Mononuclear cell (primary cell): ENCODE measurements around the gene CYSLTR2. TPM values are rescaled to one million over a fixed set of nuclear protein-coding genes. Genes with fewer than 3 reads are reported as not detected.

ENCODE experiments used
- H3K27me3 ChIP-seq: 2 replicates; pipeline ENCODE4 v1.6.0; 2011; ENCODE audit warnings: low read length, control low read depth; ENCODE audit not compliant: insufficient read depth
- H3K4me1 ChIP-seq: 2 replicates; pipeline ENCODE4 v1.5.1; 2011; ENCODE audit warnings: mild to moderate bottlenecking, low read length, control low read depth; ENCODE audit not compliant: insufficient read depth
- H3K4me3 ChIP-seq: 2 replicates; pipeline ENCODE4 v1.5.1; 2011; ENCODE audit warnings: mild to moderate bottlenecking, low read length, moderate library complexity
- H3K9me3 ChIP-seq: 2 replicates; pipeline ENCODE4 v1.5.1; 2011; ENCODE audit warnings: low read depth, mild to moderate bottlenecking, control low read depth, low read length
- total RNA-seq: library from RNA; depleted of rRNA; stranded (reverse); fragments of >200 nt; gene quantifications from one replicate; pipeline ENCODE4 v1.2.3, GENCODE V29; 2012

The CYSLTR2 gene
- total RNA-seq, 1 donor = 4.7 TPM

DNA sequence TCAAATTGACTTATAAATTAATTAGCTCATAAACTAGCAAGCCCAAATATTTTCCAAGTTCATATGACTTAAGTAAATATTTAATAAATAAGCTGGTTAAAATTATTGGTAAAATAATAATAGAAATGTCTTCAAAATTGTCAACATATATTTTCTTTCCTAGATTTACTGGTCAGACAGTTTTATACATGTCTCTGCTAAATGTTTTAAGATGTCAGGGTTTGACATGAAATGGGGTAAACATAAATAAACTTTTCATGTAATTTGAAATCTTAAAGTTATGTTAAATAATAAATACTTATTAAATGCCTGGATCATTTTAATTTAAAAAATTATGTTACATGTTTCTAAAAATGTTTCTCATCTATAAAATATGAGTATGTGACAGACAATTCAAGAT is 18.3 kb upstream of the CYSLTR2 start:
- Histone ChIP-seq H3K4me3 (no peak overlapping the region), H3K4me1 (no peaks in the 10 kb centered on the region), H3K27me3 (no peaks in the 10 kb centered on the region), H3K9me3 (peaks cover 4% of the 10 kb centered on the region)

DNA sequence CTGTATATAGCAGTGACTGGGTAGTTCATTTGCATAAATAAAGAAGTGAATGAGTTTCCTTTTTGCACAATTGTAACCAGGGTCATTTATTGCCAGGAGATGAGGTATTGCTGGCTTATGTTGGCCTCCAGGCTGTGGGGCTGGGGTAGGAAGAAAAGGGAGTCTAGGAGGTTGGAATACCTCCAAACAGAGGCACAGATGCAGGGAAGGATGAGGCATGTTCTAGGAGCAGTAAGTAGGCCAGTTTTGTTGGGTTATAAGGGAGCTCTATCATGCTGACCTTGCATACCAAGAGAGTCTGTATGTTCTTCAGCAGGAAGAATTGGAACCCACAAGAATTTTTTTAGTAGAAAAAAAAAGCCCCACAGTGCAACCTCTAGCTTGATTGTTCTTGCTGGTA is 17.2 kb upstream of the CYSLTR2 start:
- Histone ChIP-seq H3K4me1 (no peaks in the 10 kb centered on the region), H3K9me3 (peaks cover 4% of the 10 kb centered on the region), H3K27me3 (no peaks in the 10 kb centered on the region), H3K4me3 (no peak overlapping the region)

DNA sequence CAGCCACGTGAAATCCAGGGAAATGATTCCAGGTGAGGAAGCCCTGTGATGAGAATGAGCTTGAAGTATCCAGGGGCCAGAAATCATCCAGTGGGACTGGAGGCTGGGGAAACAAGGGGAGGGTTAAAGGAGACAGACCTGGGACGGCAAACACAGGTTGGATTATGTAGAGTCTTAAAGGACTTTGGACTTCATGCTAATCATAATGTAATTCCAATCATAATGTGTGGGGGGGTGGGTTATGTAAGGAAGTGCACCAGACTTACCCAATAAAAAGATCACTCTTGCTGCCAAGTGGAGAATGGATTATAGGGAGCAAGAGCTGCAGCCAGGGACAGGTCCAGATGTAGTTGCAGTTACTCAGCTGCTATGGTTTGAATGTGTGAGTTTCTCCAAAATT is 16.1 kb upstream of the CYSLTR2 start:
- H3K27me3 ChIP-seq = no peaks in the 10 kb centered on the region
- no peak overlapping the region for H3K4me3 ChIP-seq
- peaks cover 4% of the 10 kb centered on the region for H3K9me3 ChIP-seq
- no peaks in the 10 kb centered on the region for H3K4me1 ChIP-seq

DNA sequence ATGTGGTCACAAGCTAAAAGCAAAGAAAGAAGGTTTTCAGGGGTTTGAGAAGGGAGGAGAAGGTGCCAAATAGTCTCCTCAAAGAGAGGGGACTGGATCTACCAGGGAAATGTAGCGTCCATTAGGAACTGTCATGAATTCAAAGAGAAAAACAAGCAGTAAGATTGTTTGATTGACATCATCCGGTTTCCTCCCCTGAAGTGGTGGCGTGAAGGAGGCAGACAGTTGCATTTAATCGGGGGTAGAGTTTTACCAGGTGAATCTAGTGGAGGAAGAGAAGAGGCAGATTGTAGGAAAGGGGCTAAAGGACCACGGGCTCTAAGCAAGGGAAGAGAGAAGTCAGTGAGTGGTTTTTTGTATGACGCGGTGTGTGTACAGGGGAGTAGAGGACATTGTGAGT is 13.0 kb upstream of the CYSLTR2 start:
- no peak overlapping the region for H3K4me3 ChIP-seq
- H3K9me3 ChIP-seq = peaks cover 4% of the 10 kb centered on the region
- H3K27me3 ChIP-seq = no peaks in the 10 kb centered on the region
- H3K4me1 ChIP-seq = no peaks in the 10 kb centered on the region

DNA sequence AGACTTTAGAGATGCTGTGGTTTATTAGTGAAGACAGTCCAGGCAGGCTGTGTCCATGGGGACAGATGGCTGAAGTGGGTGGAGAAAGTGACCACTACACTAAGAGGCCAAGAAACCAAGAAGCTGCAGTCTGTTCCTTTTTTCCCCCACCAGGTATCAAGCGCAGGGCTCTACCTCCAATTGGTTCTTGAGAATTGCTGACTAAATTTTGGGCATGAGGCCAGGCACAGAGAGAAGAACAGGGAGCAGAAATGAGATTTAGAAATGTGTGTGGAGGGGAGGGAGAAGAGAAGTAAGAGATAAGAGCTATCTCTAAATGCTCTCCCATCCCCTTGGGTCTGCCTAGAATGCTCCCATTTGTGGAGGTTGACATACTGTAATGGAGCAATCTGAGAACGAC is 12.3 kb upstream of the CYSLTR2 start:
- no peaks in the 10 kb centered on the region for H3K4me1 ChIP-seq
- H3K9me3 ChIP-seq = no peaks in the 10 kb centered on the region

DNA sequence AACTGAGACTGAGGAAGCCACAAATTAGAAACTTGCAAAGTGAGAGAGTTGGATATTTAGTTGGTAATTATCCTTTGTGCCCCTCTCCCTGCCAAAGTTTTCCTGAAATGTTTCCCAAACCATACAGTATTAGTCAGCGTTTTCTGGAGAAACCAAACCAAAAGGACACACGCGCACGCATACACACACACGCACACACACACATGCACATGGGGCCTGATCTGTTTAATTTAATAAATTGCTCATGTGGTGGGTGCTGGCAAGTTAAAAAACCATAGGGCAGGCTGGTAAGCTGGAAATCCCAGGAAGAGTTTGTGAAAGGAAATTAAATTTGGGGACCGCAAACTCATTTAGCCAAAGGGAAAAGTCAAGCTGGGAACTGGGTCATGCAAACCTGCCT is 11.7 kb upstream of the CYSLTR2 start:
- Histone ChIP-seq H3K4me3 (no peak overlapping the region), H3K9me3 (no peaks in the 10 kb centered on the region), H3K4me1 (no peaks in the 10 kb centered on the region), H3K27me3 (no peaks in the 10 kb centered on the region)

More for the DNA sequence above, 12.3 kb upstream of the CYSLTR2 start:
- H3K27me3 ChIP-seq = no peaks in the 10 kb centered on the region
- H3K4me3 ChIP-seq = no peak overlapping the region

DNA sequence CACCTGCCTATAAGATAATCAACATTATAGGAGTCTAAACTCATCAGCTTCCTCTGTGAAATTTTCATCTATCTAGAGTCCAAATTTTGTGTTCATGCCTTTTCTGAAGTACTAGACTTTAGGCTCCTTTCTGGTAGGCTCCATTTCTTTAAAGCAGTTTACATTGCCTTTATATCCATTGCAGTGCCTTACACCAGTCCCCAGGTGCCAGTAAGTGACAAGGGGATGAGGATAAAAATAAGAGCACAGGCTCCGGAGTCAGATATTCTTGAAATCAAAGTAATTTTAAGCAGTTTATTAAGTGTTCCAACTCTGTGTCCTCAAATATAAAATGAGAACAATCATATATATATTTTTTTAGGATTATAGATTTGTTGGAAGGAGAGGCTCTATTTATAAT is 10.6 kb upstream of the CYSLTR2 start:
- Histone ChIP-seq H3K27me3 (no peaks in the 10 kb centered on the region), H3K4me1 (no peaks in the 10 kb centered on the region), H3K9me3 (no peaks in the 10 kb centered on the region), H3K4me3 (no peak overlapping the region)

DNA sequence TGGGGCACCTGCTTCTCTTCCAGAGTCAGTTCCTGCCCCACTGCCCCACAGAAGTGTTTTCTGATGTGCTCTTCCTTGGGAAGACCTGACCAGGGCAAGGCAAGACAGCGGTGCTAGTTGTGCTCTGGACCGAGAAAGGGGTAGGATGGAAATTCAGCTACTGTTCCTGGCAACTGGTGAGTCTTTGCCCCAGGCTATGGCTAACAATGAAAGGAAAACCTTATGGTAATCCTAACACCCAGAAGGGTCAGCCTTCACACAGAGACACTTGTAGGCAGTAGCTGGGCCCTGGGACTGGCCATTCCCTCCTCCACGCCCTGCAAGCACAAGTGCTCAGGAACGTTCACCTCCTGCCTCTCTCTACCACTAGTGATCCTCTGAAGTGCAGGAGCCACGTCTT is 9.6 kb upstream of the CYSLTR2 start:
- peaks cover 4% of the 10 kb centered on the region for H3K4me1 ChIP-seq
- no peaks in the 10 kb centered on the region for H3K27me3 ChIP-seq
- no peaks in the 10 kb centered on the region for H3K9me3 ChIP-seq
- H3K4me3 ChIP-seq = no peak overlapping the region

DNA sequence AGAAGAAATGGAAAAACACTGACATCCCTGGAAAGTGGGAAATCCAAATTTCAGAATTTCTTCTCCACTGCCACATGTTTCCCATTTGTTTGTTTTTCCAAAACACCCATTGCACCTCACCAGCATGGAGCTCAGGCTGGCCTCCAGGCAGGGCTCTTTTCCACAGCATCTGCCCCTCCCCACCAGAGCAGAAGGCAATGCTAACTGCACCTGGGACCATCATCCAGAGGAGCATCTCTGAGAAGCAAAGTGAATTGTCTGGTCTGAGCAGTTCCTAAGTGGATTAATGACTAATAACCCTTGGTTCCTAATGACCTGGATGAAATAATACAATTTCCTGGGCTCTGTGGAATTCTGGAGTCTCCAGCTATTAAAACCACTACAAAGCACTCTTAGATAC is 8.8 kb upstream of the CYSLTR2 start:
- no peaks in the 10 kb centered on the region for H3K27me3 ChIP-seq
- H3K9me3 ChIP-seq = no peaks in the 10 kb centered on the region
- H3K4me1 ChIP-seq = peaks cover 4% of the 10 kb centered on the region
- no peak overlapping the region for H3K4me3 ChIP-seq

DNA sequence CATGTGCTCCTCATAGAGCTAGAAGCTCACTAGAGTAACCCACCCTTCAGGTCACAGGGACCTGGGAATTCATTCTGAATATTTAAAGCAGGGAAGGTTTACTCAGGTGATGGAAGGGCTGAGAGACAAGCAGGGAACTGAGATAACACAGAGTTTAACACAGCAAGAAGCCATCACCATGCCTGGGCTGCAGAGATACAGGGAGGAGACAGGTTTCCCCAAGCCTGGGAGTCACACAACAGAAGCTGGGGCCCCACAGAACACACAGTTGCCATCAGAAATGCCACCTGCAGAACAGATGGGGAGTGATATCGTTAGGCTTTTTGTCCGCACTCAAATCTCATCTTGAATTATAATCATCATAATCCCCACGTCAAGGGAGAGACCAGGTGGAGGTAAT is 7.9 kb upstream of the CYSLTR2 start:
- H3K4me1 ChIP-seq = peaks cover 4% of the 10 kb centered on the region
- H3K27me3 ChIP-seq = no peaks in the 10 kb centered on the region
- no peaks in the 10 kb centered on the region for H3K9me3 ChIP-seq
- no peak overlapping the region for H3K4me3 ChIP-seq

DNA sequence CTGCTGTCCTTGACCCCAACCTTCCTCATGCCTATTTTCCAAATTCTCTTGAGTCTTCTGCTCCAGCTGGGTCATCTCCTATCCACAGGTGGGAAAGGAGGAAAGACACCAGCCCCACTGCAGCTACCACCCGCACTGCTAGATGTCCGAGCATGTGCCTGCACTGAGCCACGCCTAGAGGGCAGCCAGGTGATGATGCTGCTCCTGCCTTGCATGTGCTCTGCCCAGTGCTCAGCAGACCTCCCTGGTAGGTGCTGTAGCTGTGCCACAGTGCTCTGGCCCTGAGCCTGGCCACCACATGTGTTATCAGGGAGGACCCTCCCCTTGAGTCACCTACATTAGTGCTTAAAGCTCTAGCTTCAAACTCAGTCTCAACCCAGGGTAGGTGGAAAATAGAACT is 6.9 kb upstream of the CYSLTR2 start:
- Histone ChIP-seq H3K27me3 (no peaks in the 10 kb centered on the region), H3K9me3 (no peaks in the 10 kb centered on the region), H3K4me1 (peaks cover 4% of the 10 kb centered on the region), H3K4me3 (no peak overlapping the region)

DNA sequence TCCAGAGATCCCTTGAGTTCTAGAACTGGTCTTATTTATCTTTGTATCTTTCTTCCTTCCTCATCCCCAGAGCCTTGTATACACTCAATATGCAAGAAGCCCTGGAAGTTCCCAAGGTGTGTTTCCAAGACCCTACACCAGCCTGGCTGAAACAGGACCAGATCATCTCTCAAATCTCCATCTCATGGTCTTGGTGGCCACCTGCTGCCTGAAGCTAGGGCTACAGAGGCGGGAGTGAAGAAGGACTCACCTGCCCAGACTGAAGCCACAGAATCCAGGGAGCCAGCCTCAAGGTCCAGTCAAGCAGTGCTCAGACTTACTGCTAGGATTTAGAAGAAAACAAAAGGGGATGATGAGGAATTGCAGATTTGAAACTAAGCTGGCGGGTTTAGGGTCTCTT is 6.1 kb upstream of the CYSLTR2 start:
- H3K4me3 ChIP-seq = no peak overlapping the region
- H3K27me3 ChIP-seq = no peaks in the 10 kb centered on the region
- no peaks in the 10 kb centered on the region for H3K9me3 ChIP-seq
- peaks cover 4% of the 10 kb centered on the region for H3K4me1 ChIP-seq

DNA sequence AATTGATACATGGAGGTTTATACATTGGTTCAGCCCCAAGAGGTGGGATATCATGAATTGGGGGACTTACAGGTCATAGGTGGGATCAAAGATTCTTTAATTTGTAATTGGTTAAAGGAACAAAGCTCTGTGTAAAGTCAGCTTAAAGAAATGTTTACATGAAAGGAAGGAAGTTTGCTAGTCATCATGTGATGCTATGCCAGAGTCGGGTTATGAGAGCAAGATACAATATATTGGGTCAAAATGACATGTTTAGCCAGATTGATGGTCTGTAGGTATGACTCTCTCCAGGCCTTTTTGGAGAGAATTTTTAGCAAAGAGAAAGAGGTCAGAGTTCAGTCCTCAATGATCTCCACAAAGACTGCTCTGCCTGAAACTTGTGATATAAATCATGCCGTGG is 5.3 kb upstream of the CYSLTR2 start:
- Histone ChIP-seq H3K4me1 (peaks cover 12% of the 10 kb centered on the region), H3K27me3 (no peaks in the 10 kb centered on the region), H3K9me3 (no peaks in the 10 kb centered on the region), H3K4me3 (no peak overlapping the region)

DNA sequence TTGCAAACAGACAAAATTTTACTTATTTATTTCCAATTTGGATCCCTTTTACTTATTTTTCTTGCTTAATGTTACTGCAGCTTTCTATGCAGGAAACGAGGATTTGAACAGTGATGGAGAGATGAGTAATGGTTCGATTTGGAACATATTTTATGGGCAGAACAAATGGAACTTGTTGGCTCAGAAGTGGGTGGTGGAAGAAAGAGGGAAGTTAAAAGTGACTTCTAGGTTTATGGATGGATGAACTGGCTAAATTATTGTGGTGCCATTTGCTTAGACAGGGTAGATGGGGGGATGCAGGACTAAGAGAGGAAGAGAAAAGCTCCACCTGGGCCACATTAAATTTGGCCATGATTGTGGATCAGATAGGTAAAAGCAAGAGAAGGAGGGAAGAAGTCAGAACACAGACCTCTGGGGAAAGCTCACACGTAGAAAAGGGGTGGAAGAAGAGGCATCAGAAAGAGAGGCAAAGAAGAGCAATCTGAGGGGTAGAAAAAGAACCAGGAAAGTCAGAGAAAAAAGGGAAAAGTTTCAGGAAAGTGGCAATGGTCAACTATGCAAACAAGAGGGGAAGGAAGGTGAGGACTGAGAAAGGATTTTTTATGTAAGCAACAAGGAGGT is 768 bp upstream of the CYSLTR2 start:
- no peak overlapping the region for H3K4me3 ChIP-seq
- no peaks in the 10 kb centered on the region for H3K9me3 ChIP-seq
- H3K27me3 ChIP-seq = no peaks in the 10 kb centered on the region
- peaks cover 36% of the 10 kb centered on the region for H3K4me1 ChIP-seq

DNA sequence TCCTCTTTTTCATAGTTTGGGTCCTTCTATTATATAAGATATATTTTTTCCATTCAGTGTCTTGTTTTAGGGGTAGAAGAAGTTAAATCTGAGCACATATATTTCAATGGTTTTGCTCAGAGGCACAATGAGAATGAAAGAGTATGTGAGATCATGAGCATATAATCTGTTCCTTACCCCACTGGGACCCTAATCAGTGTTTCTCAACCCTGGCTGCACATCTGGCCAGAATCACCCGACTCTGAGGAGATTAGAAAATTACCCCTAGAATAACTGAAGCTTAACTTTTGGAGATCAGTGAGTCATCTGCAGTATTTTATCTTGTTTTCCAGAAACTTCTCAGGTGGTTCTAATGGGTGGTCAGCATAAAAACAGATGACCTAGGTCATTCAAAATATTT is 782 bp downstream of the CYSLTR2 start:
- no peaks in the 10 kb centered on the region for H3K9me3 ChIP-seq
- H3K4me3 ChIP-seq = peak overlapping the region; percentile 38
- H3K27me3 ChIP-seq = no peaks in the 10 kb centered on the region
- H3K4me1 ChIP-seq = peaks cover 45% of the 10 kb centered on the region

DNA sequence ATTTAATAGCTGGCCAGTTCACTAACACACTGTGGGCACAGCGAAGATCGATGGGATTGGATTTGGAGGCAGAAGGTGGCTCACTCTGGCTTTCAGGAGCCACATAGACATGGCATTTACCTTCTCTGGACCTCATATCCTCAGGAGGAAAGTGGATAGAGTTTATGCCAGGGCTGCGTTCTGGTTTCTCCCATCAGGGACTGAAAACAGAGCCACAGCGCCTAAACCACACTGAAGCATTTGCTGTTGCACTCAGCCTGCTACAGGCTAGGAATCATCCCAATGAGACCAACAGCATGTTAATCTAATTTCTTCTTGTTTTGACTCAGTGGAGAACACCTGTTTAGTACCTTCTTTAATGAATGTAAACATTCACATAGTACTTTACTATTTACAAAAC is 1.6 kb downstream of the CYSLTR2 start:
- no peak overlapping the region for H3K4me3 ChIP-seq
- H3K27me3 ChIP-seq = no peaks in the 10 kb centered on the region
- peaks cover 53% of the 10 kb centered on the region for H3K4me1 ChIP-seq
- no peaks in the 10 kb centered on the region for H3K9me3 ChIP-seq
